ENCODE data around the gene ADGRV1.

GRCh38 chr5:91162534-91163381, 604.2 kb downstream of the ADGRV1 start:
- TF ChIP-seq CTCF (IDR thresholded peaks at IDR 0.05) (no peak), REST (IDR thresholded peaks at IDR 0.05; ENCODE audit: low read depth, low read length) (0 out of 2 replicates have a peak, but pooled peaks have one; percentile 34), USF2 (IDR thresholded peaks at IDR 0.05; ENCODE audit: borderline replicate concordance, low read depth, low read length) (no peak), JUND (IDR thresholded peaks at IDR 0.05) (peak; percentile 77), ELF1 (IDR thresholded peaks at IDR 0.05) (no peak), SIN3A (IDR thresholded peaks at IDR 0.05; ENCODE audit: borderline replicate concordance, low read depth, low read length) (no peak), POLR2AphosphoS5 (IDR thresholded peaks at IDR 0.05; ENCODE audit: low read depth, low read length) (peak; percentile 21; the same call in 1 of the 2 replicates)

All from SK-N-SH (cell line).